COLO668 (cell line): Measurements from ENCODE around the gene FRMD1.
"Not testable (repeated sequence)": the region's sequence is repeated elsewhere in the genome, so short reads cannot be mapped to it uniquely, and the experiment has no call there.

Source experiments
- DNase-seq: peaks from one replicate; lab custom pipeline; 2025; ENCODE audit not compliant: unreplicated experiment; lab: John Stamatoyannopoulos, UW

The FRMD1 gene

DNA sequence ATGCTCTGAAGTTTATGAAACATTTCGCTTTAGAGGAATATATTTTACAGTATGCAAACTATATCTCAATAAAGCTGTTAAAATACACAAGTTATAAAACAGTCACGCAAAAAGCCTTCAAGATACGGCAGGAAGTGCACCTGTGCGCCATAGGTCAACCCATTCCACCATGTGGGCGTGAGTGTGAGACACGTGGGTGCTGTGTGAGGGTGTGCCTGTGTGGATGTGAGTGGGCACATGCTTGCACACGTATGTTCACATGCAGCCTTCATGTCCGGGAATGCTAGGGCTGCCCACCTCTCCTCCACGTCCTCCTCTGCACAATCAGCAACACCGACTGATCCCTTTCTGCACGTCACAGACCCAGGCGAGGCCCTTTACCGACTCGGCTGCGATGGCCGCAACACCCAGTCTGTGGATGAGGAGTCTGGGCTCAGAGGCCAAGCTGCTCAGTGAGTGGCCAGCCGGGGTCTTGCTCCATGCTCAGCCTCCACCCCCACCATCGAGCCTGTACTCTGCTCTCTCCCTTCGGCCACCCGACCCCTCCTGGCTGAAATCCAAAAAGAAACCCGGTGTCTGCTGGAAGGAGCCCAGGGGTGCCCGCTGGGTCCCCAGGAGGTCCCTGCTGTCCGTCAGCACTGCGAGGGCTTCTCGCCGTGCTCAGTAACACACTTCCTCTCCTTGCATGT, 3.0 kb upstream of the FRMD1 start:
- DNase-seq, result no peak

DNA sequence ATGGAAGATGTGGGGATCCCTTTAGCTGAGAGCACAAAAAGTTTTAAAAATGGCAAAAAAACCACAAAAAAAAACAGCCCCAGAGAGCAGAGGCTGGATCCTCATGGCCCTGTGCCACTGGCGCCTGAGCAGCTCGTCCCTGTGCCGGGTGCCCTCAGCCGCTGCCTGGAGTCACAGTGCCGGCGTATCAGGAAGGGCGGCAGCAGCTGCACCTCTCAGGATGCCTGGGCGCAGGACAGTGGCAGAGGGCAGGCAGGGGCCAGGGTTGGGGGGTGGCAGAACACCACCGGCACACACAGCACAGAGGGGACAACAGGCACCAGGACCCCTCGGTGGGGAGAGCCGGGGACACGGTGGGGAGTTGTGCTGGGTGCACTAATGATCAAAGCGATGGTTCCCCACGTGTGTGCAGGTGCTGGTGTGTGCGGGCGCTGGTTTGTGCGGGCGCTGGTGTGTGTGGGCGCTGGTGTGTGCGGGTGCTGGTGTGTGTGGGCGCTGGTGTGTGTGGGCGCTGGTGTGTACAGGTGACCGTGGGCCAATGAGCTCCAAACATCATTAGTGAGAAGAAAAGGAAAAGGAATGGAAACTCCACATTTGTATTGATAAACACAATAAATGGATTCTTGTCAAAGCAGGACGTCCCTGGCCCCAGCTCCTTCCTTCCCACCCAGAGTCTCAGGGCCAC, 1.5 kb upstream of the FRMD1 start:
- no peak for DNase-seq

DNA sequence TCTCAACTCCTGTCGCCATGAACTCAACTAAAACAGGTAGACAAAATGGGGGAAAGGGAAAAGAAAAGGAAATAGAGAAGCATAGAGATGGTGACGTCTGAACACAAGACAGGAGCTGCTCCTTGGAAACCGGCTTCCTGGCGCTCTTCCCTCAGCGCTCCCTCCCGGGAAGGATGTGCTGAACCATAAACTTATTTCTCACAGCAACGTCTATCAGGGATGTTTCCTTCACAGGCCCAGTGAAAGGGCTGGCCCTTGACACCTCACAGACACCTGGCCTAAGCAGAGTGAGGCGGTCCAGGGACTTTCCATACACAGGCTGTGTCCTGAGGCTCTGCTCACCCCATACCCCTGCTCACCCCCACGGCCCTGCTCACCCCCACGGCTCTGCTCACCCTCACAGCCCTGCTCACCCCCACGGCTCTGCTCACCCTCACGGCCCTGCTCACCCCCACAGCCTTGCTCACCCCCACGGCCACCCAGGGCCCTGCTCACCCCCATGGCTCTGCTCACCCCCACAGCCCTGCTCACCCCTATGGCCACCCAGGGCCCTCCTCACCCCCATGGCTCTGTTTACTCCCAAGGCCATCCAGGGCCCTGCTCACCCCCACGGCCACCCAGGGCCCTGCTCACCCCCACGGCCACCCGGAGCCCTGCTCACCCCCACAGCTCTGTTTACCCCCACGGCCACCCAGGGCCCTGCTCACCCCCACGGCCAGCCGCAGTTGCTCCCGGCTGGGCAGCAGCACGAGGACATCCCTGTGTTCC, 653 bp downstream of the FRMD1 start:
- no peak for DNase-seq

DNA sequence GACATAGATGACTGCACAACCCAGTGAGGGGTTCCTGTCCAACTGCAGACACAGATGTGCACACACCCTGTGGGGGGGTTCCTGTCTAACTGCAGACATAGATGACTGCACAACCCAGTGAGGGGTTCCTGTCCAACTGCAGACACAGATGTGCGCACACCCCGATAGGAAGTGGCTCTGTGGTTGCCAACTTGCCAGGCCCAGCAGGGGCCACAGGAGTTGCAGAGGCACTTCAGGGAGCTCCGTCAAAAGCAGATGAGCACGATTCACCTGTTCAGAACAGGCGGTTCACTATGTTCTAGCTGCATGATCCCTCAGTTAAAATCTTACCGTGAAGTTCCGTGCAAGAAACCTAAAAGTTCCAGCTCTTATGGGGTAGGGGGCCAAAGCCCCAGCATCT, 1.6 kb downstream of the FRMD1 start:
- DNase-seq, result not testable (repeated sequence)

DNA sequence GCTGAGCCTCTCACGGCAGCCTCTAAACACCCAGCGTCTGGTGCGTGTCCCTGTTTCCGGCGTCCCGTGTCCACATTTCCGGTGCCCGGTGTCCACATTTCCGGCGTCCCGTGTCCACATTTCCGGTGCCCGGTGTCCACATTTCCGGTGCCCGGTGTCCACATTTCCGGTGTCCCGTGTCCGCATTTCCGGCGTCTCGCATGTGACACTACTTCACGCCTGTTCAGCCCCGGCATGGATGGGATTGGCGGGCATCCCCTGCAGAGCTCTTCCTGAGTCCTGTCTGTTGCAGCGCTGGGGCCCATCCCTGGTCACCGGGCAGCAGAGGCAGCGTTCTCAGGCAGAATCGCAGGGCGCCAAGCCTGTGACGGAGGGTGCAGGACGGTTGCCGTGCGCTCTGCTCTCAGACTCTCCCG, 3.2 kb downstream of the FRMD1 start:
- no peak for DNase-seq

DNA sequence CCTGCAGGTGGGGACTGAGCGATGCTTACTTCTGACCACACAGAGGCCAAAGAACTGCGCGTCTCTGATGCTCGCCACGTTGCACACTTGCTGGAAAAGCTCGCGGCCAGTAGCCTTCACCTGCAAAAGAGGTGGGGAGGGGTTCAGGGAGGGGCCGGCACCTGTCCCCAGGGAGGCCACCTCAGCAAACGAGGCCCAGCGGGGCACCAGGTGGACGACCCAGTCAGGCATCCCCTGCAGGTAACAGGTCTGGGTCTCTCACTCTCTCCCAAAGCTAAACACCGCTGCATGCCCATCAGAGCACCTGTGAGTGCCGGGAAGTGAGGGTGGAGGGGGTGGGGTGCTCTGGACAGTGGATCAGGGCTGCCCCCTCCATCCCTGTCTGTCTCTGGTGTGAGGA, 3.8 kb downstream of the FRMD1 start:
- DNase-seq, result no peak

DNA sequence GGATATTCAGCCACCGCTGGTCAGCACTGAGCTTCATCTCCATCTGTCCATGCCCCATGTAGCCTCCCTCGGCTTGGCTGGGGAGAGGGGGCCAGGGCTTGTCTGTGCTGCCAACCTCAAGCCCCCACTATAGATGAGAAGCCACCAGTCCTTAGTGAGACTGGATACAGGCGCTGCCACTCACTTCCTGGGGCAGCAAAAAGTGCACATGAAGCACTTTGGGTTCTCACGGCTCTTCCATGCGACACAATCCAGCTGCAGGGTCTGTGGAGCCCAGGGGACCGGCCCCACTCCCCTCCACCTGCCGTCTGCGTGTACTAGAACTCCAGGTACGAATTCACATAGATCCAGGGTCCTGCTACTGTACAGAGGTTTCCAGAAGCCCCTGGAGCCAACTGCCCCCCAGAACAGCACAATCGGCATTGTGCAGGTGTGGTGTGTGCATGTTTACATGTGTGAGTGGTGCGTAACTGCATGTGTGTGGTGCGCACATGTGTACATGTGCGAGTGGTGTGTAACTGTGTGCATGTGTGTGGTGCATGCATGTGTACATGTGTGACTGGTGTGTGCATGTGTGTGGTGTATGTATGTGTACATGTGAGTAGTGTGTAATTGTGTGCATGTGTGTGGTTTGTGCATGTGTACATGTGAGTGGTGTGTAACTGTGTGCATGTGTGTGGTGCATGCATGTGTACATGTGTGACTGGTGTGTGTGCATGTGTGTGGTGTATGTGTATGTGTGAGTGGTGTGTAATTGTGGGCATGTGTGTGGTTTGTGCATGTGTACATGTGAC, 4.9 kb downstream of the FRMD1 start:
- no peak for DNase-seq

DNA sequence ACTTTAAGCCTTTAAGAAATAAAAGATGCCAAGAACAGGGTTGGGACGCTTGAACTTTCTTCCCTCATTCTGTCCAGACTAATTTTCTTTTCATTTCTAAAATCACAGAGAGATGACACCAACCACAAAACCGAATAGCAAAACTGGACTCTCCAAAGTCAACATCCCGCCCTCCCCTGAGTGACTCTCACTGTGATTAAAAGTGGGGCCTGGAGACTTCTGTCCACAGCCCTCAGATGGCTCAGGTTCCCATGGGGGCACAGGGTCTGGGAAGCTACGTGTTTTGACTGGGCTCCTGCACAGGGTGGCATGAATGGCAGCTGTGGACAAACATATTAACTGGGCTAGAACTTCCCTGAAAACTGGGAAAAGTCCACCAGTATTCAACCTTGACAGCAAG, 6.3 kb downstream of the FRMD1 start:
- DNase-seq, result no peak

DNA sequence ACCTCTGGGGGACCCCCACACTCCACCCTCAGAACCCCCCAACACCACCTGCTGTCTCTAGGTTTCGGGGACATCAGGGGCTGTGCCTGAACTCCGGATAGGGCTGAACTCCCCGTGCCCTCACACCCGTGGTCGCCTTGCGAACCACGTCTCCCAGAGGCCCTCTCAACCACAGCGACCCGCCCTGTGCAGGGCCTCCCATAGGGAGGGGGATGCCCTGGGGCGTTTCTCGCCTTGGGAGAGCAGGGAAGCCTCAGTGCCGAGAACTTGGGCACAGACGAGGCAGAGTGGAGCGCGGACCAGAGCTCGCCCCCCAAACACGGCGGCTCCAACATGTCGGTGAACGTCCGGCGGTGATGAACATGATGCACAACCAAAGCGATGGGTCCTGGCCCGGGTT, 6.8 kb downstream of the FRMD1 start:
- no peak for DNase-seq

DNA sequence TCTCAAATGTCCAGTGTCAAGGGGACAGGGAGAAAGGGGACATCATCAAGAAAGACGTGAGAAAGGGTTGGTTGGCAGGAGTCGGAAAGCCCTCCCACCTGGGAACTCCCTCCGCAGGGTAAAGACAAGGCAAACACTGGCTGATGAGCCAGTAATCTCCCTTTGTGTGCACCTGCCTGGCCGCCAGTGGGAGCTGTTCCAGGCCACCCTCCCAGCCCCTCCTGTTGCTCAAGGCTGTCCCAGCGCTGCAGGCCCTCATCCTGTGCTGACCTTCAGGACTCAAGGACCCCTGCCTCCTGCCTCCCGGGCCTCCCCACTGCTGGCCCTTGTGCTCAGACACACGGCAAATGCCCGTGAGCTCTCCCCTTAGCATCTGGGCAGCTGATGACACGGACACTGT, 7.4 kb downstream of the FRMD1 start:
- DNase-seq, result peak; percentile 16

DNA sequence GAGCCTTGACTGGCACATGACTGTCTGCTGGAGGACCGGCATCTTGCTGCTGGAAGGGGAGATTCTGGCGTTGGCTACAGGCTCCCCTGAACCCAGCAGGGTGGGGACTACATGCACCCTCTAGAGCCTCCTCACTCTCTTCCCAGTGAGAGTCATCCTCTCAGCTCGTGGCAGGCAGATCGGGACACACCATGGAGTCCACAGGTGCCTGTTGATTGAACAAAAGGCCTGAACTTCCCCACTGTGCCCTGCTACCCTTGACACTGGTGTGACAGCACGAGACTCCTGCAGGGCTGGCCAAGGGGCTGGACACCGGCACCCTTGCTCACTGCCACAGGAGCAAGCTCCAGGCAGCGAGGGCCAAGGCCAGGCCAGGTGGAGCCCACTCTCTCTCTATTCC, 8.2 kb downstream of the FRMD1 start:
- no peak for DNase-seq

DNA sequence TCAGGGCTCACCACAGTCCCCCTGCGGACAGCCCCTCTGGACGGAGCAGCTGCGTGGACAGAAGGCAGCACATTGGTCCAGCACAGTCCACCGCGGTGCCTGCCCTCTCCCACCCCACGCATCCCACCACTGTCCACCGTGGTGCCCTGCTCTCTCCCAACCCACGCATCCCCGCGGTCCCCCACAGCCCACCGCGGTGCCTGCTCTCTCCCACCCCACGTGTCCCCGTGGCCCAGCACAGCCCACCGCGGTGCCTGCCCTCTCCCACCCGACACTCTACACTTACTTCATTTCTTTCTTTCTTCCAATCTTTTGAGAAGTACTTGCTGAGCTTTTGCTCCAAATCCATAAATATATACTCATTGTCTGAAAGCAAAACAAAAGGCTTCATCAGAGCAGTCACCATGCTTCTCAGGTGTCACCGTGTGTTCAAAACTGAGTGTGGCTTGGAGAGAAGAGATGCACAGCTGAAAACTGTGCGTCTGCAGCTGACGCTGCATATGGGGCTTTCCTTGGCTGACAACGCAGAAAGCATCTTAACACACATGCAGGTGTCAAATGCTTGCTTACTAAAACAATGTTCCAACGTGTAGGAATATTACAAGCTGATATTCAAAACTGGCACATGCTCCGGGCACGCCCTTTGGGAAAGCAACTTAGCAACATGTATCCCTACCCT, 11.8 kb downstream of the FRMD1 start:
- no peak for DNase-seq

DNA sequence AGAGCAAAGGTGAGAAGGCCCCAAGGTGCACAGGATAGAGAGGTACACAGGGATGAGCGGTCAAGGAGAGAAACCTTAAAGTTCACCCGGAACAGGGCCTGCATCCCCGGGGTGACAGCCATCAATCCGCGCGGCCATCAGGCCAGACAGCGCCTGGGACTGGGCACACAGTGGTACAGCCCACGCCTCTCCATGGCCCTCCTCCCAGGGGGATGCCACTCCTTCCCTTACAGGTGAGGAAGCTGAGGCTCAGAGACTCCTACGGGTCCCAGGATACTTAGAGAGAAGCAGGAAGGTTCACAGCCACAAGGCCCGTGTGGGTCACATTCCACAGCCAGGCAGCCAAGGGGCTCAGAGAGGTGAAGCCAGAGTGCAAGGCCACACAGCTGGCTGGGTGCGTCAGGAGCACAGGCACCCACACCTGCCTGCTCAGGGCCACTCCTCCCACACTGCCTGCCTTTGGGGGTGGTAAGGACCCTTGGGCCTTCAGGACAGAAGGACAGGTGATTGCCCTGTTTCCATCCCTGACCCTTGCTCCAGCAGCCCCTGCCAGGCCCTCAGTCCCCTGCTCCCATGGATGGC, 14.7 kb downstream of the FRMD1 start:
- no peak for DNase-seq

DNA sequence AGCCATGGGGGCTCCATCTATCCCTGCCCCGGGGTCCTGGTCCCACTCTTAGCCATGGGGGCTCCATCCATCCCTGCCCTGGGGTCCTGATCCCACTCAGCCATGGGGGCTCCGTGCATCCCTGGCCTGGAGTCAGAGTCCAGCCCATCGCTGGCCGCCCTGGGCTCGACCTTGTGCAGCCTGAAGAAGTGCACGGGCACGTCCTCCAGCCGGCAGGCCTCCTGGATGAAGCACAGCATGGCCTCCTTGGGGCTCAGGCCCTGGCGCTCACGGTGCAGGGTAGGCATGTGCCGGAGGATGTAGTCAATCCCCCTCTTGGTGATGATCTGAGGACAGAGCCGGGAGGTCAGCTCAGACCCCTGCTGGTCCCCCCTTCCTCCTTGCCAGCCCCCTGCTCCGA, 15.6 kb downstream of the FRMD1 start:
- DNase-seq, result no peak

DNA sequence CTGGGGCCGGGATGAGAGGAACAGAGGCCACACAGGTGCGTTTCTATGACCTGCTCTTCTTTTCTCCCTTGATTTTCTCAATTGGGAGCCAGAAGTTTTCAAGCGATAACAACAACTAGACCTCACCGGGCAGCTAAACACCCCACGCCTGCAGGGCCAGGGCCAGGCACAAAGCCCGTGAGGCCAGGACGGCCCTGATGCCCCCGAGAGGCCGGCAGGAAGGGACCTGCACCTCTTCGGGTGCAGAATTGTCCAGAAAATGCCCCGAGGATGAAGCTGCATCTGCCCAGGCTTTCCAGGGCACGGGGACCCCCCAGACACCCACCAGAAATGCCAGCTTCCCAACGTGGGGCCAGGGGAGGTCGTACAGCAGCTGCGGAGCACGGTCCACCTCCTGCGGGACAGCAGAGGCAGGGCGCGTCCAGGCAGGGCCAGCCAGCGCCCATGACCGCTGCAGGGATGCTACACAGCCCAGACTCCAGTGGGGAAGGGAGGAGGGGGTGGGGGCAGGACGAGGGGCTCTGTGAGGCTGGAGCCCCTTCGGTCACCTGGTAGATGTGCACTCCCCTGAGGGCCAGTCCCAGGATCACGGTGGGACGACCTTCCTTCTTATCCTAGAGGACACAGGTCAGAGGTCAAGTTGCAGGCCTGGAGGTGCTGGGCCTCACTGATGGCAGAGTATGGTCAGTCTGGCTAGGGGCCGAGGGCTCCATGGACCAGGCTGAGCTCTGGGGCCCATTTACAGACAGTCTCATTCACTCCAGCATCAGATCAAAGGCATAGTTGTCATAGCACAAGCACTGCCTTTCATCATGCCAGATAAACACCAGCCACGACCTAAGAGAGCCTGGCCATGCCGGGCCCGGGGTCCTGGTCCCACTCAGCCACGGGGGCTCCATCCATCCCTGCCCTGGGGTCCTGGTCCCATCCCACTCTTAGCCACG, 16.4 kb downstream of the FRMD1 start:
- no peak for DNase-seq

DNA sequence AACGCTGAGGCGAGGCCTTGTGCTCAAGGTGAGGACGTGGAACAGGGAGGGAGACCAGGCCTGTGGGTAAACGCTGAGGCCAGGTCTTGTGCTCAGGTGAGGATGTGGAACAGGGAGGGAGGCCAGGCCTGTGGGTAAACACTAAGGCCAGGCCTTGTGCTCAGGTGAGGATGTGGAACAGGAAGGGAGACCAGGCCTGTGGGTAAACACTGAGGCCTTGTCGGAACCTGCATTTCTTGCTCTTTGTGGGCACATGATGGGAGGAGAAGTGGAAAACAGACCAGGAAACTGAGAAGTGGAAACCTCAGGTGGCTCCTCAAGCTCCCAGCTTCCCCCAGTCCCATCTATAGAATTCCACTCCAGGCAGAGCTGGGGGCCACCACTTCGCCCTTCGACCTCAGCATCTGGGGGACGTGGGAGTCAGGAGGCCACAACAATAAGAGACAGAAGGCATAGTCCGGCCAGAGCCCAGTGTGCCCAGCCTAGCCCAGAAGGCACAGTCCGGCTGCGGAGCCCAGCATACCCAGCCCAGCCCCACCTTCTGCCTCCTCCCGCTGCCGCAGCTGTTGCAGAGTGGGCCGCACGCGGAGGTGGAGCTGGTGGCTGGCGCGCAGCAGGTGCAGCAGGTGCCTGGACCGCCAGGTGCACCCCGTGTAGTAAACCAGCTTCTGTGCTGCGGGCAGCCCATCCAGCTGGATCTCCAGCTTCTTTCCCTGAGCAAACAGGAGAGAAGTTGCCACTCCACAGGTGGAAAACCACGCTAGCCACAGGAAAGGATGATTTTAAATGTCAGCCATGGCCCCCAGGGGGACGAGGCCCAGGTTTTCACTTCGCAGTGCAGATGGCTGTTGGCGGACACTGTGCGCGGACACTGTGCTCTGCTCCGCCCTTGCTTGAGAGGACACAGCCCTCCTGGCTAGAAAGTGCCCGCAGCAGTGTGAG, 17.5 kb downstream of the FRMD1 start:
- peak; percentile 93 for DNase-seq

DNA sequence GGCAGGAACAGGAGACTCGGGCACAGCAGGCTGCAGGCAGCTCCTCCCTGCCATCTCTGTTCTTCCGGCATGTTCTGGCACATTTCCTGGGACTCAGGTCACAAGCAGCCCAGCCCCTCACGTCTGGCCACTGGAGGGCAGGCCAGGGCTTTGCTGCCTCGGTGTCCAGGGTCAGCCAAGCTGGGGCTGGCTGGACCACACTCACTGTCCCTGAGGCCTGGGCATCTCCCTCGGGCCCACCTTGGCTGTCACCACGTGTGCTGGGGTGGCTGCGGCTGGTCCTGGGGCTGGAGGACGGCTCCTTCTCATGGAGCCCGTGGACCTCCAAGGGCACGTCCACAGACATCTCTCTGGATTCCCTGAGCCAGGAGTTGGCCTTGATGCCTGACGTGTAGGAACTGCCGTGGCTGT, 18.5 kb downstream of the FRMD1 start:
- peak; percentile 56 for DNase-seq
